HG02970 (cell line): ENCODE data around the gene HK1.
"Not testable (repeated sequence)": the region's sequence is repeated elsewhere in the genome, so short reads cannot be mapped to it uniquely, and the experiment has no call there.

Experiments
- ATAC-seq: cut with Tn5 transposase; IDR thresholded peaks from one replicate; pipeline ENCODE4 v1.9.1; 2021; ENCODE audit warnings: mild to moderate bottlenecking, moderate library complexity, moderate number of reproducible peaks; ENCODE audit not compliant: unreplicated experiment, low FRiP score

The HK1 gene

DNA sequence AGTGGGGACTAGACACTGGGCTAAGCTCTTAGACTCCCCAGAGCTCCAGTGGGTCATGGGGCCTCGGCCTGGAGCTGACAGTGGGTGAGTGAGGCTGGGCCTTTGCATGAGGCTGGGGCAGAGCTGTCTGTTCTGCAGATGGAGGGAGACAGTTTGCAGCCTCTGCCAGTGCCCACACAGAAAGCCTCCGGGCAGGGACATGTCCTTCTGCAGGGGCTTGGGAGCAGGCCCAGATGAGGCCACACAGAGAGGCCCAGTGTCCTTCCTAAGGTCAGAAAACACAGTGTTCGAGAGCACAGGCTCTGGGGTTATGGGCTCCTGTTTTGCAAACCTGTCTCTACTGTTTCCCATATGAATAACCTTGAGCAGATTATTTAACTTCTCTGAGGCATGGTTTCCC is 25.1 kb upstream of the HK1 start:
- no peak for ATAC-seq

DNA sequence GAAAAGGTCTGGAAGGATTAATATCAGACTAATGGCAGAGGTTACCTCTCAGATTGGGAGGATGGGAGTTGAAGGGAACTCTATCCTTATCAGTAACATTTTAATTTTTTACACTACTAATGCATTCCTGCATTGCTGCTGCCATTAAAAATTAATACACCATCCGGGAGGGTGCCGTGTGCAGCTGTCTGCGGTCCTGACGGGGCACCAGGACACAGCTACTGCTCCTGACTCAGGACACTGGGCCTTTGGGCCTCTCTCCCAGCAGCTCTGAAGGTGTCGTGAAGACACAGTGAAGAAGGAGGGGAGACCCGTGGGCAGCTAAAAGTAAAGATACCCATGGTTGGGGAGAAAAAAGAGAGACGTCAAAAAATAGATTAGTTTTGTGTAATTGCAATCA is 23.4 kb upstream of the HK1 start:
- ATAC-seq = no peak

DNA sequence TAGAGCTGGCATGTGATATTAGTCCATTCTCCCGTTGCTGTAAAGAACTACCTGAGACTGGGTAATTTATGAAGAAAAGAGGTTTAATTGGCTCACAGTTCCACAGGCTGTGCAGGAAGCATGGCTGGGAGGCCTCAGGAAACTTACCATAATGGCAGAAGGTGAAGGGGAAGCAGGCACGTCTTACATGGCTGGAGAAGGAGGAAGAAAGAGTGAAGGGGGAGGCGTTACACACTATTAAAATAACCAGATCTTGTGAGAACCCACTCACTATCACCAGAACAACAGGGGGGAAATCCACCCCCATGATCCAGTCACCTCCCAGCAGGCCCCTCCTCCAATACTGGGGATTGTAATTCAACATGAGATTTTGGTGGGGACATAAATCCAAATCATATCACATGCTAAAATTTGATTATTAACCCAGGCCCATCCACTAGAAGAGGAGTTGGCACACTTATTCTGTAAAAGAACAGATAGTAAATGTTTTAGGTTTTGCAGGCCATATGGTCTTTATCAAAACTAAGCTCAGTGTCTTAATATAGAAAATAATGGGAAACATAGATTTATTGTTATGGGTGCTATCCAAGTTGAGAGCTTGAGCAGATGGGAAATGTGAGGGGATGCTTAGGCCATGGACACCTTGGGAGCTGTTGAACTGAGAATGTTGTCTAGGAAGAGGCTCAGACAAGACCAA is 18.6 kb upstream of the HK1 start:
- ATAC-seq = no peak

DNA sequence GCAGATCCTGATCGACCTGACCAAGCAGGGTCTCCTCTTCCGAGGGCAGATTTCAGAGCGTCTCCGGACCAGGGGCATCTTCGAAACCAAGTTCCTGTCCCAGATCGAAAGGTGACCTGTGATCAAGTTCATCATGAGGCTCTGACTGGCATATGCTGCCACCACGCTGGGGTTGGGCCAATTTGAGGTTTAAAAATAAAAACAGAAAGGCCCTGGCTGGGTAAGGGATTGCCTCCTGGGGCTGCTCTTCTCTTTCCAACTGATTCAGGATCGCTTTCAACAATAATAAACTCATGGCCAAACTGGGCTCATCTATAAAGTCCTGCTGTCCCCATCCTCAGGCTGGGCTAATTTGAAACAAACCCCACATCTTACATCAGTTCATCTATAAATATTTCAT is 17.1 kb upstream of the HK1 start:
- no peak for ATAC-seq

DNA sequence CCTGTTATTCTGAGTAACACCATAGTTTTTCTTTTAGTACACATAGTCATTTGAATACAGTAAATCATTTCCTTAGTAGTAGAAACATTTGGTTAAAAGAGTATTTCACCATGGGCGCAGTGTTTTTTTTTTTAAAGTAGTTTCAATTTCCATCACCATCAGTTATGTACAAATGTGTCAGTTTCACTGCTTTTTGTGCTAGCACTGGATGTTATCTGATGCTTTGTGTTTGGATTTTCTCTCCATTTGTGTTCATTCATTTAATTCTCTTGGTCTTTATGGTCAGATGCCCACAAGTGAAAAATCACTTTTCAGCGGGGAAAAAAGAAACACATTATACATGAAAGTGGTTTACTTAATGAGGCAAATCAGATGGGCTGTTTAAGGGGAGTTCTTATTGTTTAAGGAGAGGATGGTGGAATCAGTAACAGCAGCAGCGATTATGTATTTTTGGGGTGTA is 16.0 kb upstream of the HK1 start:
- ATAC-seq = no peak

DNA sequence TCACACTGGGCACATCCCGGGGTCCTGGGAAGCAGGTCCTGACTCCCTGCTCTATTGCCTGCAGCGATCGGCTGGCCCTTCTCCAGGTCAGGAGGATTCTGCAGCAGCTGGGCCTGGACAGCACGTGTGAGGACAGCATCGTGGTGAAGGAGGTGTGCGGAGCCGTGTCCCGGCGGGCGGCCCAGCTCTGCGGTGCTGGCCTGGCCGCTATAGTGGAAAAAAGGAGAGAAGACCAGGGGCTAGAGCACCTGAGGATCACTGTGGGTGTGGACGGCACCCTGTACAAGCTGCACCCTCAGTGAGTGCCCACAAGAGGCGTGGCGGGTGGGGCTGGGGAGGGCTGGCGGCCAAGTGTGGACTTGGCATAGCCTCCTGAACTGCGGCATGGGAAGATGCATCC is 12.8 kb upstream of the HK1 start:
- no peak for ATAC-seq

DNA sequence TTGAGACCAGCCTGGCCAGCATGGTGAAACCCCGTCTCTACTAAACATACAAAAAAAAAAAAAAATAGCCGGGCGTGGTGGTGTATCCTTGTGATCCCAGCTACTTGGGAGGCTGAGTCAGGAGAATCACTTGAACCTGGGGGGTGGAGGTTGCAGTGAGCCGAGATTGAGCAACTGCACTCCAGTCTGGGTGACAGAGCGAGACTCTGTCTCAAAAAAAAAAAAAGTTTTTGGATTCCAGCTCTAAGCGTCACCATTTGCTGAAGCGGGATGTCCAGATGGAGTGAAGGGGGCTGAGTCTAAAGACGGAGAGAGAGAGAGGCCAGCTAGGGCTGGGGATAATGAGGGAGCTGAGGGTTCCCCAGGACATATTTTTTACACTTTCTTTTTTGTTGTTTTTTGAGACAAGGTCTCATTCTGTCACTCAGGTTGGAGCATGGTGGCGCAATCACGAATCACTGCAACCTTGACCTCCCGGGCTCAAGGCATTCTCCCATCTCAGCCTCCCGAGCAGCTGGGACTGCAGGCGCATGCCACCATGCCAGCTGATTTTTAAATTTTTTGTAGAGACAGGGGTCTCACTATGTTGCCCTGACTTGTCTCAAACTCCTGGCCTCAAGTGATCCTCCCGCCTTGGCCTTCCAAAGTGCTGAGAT is 9.4 kb upstream of the HK1 start:
- no peak for ATAC-seq

DNA sequence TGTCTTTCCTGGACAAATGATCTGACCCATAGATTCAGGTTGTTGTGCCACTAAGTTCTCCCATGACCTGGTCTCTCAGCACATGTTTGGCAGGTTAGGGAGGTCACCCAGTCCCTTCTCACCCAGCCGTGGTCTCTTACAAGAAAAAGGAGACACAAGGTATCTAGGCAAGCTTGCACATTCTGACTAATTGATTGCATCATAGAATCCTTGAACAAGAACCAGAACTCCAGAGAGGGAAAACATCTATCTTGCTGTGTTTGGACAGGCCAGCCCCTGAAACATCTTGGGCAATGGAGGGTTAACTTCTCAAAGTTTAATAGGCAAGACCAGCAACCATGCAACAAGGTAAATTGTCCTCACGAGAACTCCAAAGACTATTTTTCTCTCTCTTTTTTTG is 8.5 kb upstream of the HK1 start:
- no peak for ATAC-seq

DNA sequence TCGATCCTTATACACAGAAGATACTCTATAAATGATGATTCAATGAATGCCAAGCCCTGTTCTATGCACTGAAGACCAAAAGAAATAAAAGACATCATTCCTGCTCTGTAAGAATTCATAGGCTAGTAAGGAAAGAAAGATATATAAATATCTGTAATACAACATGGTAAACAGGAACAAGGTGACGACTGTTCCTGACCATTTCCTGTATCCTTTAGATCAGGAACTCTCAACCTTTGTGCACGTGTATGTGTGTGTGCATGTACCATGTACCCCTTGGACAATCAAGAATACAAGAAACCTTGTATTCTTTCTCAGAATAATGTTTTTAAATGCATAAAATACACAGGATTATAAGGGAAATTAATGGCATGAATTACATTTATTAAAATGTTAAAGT is 7.3 kb upstream of the HK1 start:
- no peak for ATAC-seq

DNA sequence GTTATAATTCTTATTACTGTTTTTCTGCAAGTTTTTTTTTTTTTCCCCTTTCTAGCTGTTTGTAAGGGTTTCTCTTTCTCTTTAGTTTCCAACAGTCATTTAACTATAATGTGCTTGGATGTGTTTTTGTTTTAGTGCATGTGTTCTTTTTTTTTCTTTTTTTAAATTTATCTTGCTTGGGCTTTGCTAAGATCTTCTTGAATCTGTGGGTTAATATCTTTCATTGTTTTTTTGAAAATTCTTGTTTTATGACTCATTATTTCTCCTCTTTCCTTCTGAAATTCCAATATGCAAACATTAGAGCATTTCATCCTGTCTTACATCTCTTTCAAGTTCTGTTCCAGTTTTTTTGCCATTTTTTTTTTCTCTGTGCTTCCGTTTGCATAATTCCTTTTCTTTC is 5.7 kb upstream of the HK1 start:
- ATAC-seq = no peak

DNA sequence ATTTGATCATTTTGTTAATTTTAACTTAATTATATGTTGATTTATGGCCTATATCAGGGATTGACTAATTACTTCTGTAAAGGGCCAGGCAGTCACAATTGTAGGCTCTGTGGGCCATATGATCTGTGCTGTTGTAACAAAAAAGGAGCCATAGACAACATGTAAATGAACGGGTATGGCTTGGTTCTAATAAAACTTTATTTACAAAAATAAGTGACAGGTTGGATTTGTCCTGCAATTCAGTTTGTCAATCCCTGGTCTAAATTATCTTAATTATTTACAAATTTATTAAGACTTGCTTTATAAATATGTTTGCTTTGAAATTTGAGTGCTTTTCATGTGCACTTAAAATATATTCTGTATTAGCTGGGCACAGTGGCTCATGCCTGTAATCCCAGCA is 2.9 kb upstream of the HK1 start:
- no peak for ATAC-seq

DNA sequence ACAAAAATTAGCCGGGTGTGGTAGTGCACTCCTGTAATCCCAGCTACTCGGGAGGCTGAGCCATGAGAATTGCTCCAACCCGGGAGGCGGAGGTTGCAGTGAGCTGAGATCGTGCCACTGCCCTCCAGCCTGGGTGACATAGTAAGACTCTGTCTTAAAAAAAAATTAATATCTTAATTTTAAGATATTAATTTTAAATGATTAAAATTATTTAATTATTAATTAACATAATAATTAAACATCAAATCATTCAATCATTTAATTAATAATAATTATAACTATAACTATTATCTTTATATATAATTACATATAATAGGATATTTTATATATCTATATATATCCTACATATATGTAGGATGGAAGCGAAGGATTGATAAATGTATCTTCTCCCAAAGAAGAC is 1.8 kb upstream of the HK1 start:
- no peak for ATAC-seq

DNA sequence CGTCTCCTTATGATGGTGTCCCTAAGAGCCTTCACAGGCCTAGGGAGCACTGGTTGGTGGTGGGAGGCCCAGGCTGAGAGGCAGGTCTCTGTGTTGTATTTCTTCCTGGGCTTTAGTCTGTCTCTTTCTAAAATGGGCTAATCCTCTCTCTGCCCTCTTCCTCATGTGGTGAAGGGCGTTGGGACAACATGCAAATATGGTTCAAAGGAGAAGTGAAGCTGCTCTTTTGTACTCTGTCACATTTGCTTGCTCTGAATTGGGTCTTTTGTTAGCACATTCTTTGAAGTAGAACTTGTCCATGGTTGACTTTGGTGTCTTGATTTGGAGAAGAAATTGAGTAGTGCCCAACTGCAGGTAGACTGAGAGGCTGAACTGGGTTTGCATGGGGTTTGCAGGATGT is 814 bp downstream of the HK1 start:
- ATAC-seq = no peak

DNA sequence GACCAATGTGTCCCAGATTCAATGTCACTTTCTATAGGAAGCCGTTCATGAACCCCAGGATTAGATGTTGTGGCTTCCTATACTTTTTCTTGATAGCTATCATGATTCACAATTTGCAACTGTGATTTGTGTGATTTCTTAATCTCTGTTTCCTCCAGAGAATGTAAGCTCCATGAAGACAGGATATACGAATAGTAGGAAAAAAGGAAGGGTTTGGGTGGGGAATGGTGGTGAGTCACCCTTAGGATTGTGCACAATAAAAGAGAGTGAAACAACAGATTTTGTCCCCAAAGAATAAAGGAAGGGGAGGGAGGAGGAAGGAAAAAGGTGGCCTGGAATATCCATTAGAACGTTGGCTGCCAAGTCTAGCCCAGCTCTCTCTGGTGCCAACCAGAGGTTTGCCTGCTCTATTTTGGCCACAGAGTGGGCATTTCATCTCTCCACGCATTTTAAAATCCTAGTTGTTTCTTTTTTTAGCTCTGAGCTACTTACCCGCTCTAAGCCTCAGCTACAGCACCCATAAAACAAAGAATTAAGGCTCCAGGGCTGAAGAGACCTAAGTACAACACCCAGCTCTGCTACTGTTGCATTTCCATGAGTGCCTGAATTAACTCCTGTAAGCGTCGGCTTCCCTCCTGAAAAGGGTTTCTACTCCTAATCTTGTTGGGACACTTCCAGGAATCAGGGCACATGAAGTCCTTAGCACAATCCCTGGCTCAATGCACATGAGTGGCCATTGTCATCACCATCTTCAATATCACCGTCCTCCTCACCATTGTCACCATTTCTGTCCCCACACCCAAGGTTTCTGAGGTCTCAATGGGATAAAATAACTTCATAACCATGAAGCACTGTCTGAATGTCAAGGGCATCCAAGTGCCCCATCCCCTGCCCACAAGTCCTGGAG is 3.5 kb downstream of the HK1 start:
- no peak for ATAC-seq

DNA sequence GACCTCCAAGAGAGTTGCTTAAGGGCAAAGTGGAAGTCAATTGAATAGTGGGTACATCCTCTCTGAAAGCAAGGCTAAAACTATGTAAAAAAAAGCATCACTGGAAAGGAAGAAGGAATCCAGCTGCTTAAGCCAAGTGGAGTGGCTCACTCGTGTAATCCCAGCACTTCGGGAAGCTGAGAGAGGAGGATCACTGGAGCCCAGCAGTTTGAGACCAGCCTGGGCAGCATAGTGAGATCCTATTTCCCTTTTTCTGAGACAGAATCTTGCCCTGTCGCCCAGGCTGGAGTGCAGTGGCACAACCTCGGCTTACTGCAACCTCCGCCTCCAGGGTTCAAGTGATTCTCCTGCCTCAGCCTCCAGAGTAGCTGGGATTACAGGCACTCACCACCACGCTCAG is 6.1 kb downstream of the HK1 start:
- not testable (repeated sequence) for ATAC-seq

DNA sequence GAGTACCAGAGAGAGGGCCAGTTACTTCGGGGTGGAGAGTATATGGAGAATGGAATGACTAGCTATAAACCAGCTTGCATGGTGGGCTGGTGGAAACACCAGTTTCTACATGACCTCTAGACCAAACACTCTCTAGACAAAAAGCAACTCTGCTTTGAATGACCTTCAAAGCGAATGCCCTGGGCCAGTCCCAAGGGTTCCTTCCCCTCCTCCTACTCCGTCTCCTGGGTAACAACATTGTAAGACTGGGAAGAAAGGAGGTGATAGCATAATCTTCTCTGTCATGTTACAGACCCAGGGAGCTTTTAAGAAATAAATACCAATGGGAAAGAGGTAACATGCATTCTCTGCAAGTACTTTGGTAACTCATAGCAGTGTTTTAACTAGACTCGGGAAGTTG is 7.4 kb downstream of the HK1 start:
- no peak for ATAC-seq

DNA sequence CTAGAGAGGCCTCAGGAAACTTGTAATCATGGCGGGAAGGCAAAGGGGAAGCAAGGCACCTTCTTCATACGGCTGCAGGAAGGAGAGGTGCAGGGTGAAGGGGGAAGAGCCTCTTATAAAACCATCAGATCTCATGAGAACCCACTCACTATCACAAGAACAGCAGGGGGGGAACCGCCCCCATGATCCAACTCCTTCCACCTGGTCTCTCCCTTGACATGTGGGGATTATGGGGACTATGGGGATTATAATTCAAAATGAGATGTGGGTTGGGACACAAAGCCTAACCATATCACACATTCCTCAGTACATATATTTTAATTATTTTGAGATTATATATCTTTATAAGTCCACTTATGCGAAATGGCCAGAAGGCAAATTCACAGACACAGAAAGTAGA is 8.9 kb downstream of the HK1 start:
- ATAC-seq = no peak

DNA sequence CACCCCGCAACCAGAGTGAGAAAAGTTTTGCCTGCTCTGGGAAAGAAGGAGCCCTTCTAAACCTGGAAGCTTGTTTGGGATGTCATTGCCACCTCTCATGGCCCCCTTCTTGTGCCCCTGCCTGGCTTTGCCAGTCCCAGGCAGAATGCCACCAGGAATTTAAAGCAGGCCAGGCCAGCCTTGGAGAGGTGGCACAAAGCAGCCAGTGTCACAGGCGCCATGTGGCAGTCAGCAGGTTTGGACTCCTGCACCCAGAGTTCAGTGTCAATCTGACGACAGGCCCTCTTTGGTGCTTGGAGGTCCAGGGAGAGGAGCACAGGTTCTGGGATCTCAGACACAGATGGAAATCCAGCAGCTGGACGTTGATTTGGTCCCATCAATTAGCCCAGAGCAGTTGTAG is 12.7 kb downstream of the HK1 start:
- ATAC-seq = no peak

DNA sequence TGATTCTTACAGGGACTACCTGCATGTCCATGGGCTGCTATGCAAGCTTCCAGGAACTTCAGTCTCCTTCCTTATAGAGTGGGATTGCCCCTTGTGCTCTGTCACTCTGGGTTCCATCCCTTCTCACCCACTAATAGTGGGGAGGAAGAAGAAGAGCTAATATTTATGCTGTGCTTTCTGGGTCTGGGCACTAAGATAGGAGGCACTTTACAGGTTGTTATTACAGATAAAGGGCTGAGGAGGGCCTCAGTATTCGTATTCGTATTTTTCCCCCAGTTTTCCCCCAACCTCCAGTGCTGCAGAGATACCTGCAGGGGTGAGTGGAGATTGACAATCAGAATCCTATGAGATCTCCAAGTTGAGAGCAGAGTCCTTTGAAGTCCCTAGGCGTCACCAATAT is 14.2 kb downstream of the HK1 start:
- no peak for ATAC-seq

DNA sequence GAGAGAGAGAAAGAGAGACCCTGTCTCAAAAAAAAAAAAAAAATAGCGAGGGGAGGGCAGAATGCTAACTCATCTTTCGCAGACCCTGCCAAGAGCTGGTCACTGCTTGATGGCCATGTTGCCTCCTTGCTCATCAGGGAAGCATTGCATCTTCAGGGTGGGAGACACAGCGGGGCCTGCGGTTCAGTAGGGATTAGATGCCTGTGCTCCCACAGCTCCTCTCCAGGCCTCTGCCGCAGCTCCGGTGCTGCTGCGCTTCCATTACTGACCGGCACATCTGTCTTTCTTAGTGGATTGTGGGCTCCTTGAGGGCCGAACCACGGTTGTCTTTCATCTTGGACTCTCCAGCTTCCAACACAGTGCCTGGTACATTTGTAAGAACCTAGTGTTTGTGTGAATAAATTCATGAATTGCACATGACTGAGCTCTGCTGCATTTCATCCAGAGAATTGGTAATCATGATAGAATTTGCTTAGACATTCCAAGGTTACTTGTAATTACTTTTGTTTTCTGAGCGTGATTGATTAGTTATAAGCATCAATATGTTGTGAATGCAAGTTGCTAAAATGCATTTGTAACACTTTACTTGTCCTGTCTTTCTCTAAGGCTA is 16.8 kb downstream of the HK1 start:
- ATAC-seq = no peak

DNA sequence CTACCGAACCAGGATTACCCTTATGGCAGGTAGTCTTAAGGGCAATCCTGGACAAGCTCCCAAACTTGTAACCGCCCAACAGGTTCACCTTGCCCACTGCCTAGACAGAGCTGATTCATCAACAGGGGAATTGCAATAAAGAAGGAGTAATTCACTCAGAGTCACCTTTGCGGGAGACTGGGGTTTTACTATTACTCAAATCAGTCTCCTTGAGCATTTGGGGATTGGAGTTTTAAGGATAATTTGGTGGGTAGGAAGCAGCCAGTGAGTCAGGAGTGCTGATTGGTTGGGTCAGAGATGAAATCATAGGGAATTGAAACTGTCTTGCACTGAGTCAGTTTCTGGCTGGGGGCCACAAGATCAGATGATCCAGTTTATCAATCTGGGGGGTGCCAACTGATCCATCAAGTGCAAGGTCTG is 25.3 kb downstream of the HK1 start:
- no peak for ATAC-seq
